ENCODE measurements around the gene CHRM4. TPM values are rescaled to one million over a fixed set of nuclear protein-coding genes. Genes with fewer than 3 reads are reported as not detected.

Gene CHRM4
- total RNA-seq, 2 donors from 2014 or later: 0.42 to 0.49 TPM

GRCh38 chr11:46338636-46338987 lies 53.0 kb downstream of the CHRM4 start:
- H3K9me3 ChIP-seq: no peaks in the 10 kb centered on the region
- H3K27ac ChIP-seq: no peak overlapping the region
- TF ChIP-seq, protein P1, sequence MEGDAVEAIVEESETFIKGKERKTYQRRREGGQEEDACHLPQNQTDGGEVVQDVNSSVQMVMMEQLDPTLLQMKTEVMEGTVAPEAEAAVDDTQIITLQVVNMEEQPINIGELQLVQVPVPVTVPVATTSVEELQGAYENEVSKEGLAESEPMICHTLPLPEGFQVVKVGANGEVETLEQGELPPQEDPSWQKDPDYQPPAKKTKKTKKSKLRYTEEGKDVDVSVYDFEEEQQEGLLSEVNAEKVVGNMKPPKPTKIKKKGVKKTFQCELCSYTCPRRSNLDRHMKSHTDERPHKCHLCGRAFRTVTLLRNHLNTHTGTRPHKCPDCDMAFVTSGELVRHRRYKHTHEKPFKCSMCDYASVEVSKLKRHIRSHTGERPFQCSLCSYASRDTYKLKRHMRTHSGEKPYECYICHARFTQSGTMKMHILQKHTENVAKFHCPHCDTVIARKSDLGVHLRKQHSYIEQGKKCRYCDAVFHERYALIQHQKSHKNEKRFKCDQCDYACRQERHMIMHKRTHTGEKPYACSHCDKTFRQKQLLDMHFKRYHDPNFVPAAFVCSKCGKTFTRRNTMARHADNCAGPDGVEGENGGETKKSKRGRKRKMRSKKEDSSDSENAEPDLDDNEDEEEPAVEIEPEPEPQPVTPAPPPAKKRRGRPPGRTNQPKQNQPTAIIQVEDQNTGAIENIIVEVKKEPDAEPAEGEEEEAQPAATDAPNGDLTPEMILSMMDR (IDR thresholded peaks at IDR 0.05): no peak
- H3K4me1 ChIP-seq: no peaks in the 10 kb centered on the region
- intact Hi-C loops (cut with DNase I): no loop called here
- no peak overlapping the region for H3K9ac ChIP-seq (ENCODE audit: low read depth in 2 of 2, low read length in 2 of 2)
- no peak overlapping the region for H3K4me3 ChIP-seq
- H3K27me3 ChIP-seq: peaks cover 8% of the 10 kb centered on the region
- DNase-seq: no peak
- H3K36me3 ChIP-seq: no peaks in the 10 kb centered on the region

- Histone ChIP-seq H3K4me1 (peaks cover 2% of the 10 kb centered on the region), H3K27ac (no peak overlapping the region), H3K9ac (ENCODE audit: low read depth in 2 of 2, low read length in 2 of 2) (no peak overlapping the region), H3K9me3 (no peaks in the 10 kb centered on the region), H3K4me3 (no peak overlapping the region), H3K27me3 (peaks cover 16% of the 10 kb centered on the region), H3K36me3 (no peaks in the 10 kb centered on the region)
- DNase-seq: no peak
- intact Hi-C loops (cut with DNase I): no loop called here
- TF ChIP-seq, protein P1 (IDR thresholded peaks at IDR 0.05): no peak
These were observed 53.8 kb downstream of the CHRM4 start for GRCh38 chr11:46337626-46338345.

DNA sequence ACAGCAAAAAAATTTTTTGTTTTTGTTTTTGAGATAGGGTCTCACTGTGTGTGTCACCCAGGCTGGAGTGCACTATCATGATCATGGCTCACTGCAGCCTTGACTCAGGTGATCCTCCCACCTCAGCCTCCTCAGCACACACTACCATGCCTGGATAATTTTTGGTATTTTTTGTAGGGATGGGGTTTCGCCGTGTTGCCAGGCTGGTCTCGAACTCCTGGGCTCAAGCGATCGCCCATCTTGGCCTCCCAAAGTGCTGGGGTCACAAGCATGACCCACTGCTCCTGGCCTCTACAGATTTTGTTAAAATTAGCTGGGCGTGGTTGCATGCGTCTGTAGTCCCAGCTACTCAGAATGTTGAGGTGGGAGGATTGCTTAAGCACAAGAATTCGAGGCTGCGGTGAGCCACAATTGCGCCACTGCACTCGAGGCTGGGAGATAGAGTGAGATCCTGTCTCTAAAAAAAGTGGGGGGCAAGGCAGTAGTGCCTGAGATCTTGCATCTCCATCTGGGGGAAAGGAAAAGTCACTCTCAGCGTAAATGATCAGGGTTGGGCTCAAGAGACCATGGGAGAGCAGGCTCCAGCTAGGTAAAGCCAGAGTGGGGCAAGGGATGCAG lies 54.9 kb downstream of the CHRM4 start:
- intact Hi-C loops (cut with DNase I): no loop called here
- no peak overlapping the region for H3K9ac ChIP-seq (ENCODE audit: low read depth in 2 of 2, low read length in 2 of 2)

GRCh38 chr11:46335890-46336562 lies 55.5 kb downstream of the CHRM4 start:
- Histone ChIP-seq H3K9ac (ENCODE audit: low read depth in 2 of 2, low read length in 2 of 2) (no peak overlapping the region), H3K4me3 (no peak overlapping the region), H3K4me1 (peaks cover 8% of the 10 kb centered on the region), H3K9me3 (no peaks in the 10 kb centered on the region), H3K27ac (no peak overlapping the region), H3K27me3 (peaks cover 22% of the 10 kb centered on the region), H3K36me3 (no peaks in the 10 kb centered on the region)
- DNase-seq: no peak
- TF ChIP-seq, protein P1 (IDR thresholded peaks at IDR 0.05): no peak
- intact Hi-C loops (cut with DNase I): no loop called here

More for the DNA sequence above, 54.9 kb downstream of the CHRM4 start:
- TF ChIP-seq, protein P1 (IDR thresholded peaks at IDR 0.05): no peak
- no peak overlapping the region for H3K27ac ChIP-seq
- DNase-seq: no peak
- H3K27me3 ChIP-seq: peaks cover 22% of the 10 kb centered on the region
- H3K4me3 ChIP-seq: no peak overlapping the region
- H3K36me3 ChIP-seq: no peaks in the 10 kb centered on the region
- H3K9me3 ChIP-seq: no peaks in the 10 kb centered on the region
- H3K4me1 ChIP-seq: peaks cover 8% of the 10 kb centered on the region

DNA sequence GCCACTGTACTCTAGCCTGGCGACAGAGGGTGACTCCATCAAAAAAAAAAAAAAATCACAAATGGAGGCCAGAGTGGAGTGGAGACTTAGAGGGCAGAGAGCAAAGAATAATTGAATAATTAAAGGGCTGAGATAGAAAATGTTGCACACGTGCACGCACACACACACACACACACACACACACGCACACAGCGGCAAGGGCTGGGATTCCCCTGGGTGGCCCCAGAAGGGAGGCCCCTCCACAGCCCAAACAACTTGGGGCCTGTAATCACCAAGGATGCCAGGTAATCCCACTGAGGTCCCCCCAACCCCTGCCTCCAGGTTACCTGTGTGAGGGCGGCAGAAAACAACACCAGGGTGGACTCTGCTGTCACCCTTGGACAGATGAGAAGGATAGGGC lies 56.3 kb downstream of the CHRM4 start:
- TF ChIP-seq, protein P1 (IDR thresholded peaks at IDR 0.05): no peak
- no peak overlapping the region for H3K27ac ChIP-seq

More for the DNA sequence above, 56.3 kb downstream of the CHRM4 start:
- no peak for DNase-seq
- Histone ChIP-seq H3K4me3 (no peak overlapping the region), H3K27me3 (peaks cover 29% of the 10 kb centered on the region), H3K9me3 (no peaks in the 10 kb centered on the region), H3K36me3 (no peaks in the 10 kb centered on the region), H3K9ac (ENCODE audit: low read depth in 2 of 2, low read length in 2 of 2) (no peak overlapping the region), H3K4me1 (peaks cover 8% of the 10 kb centered on the region)
- intact Hi-C loops (cut with DNase I): no loop called here

All from colonic mucosa (tissue), 4 donors.